Breast epithelium (tissue), 3 donors: ENCODE data around the gene NDUFA5.
"Not testable (repeated sequence)": the region's sequence is repeated elsewhere in the genome, so short reads cannot be mapped to it uniquely, and the experiment has no call there.

Source experiments
- POLR2A ChIP-seq: fragments of 450-650 bp; IDR thresholded peaks from one replicate; pipeline ENCODE4 v1.6.1; 2016; ENCODE audit warnings: antibody characterized with exemption, mild to moderate bottlenecking, moderate library complexity
- POLR2AphosphoS5 ChIP-seq, 3 donors: sonication (generic); formaldehyde crosslinking; IDR thresholded peaks; one replicate each; pipeline ENCODE4 v1.6.1; 2017; ENCODE audit warnings: antibody characterized with exemption in 3 of 3
- TF ChIP-seq, protein P1 (sequence below), 3 donors: fragments of 450-650 bp; IDR thresholded peaks; one replicate each; pipeline ENCODE4 v1.5.1; 2016 to 2017; ENCODE audit warnings: antibody characterized with exemption in 3 of 3, mild to moderate bottlenecking in 3 of 3, moderate library complexity in 3 of 3

DNA sequence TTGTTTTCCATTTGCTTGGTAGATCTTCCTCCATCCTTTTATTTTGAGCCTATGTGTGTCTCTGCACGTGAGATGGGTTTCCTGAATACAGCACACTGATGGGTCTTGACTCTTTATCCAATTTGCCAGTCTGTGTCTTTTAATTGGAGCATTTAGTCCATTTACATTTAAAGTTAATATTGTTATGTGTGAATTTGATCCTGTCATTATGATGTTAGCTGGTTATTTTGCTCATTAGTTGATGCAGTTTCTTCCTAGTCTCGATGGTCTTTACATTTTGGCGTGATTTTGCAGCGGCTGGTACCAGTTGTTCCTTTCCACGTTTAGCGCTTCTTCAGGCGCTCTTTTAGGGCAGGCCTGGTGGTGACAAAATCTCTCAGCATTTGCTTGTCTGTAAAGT lies 31.1 kb downstream of the NDUFA5 start:
- TF ChIP-seq, protein P1, sequence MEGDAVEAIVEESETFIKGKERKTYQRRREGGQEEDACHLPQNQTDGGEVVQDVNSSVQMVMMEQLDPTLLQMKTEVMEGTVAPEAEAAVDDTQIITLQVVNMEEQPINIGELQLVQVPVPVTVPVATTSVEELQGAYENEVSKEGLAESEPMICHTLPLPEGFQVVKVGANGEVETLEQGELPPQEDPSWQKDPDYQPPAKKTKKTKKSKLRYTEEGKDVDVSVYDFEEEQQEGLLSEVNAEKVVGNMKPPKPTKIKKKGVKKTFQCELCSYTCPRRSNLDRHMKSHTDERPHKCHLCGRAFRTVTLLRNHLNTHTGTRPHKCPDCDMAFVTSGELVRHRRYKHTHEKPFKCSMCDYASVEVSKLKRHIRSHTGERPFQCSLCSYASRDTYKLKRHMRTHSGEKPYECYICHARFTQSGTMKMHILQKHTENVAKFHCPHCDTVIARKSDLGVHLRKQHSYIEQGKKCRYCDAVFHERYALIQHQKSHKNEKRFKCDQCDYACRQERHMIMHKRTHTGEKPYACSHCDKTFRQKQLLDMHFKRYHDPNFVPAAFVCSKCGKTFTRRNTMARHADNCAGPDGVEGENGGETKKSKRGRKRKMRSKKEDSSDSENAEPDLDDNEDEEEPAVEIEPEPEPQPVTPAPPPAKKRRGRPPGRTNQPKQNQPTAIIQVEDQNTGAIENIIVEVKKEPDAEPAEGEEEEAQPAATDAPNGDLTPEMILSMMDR (IDR thresholded peaks at IDR 0.05) = not testable (repeated sequence)
- TF ChIP-seq POLR2A; POLR2AphosphoS5 (IDR thresholded peaks at IDR 0.05): not testable (repeated sequence)
